Measurements from ENCODE around the gene RANGAP1.

Gene RANGAP1

GRCh38 chr22:41285820-41286638 is at the start of gene RANGAP1:
Gene RANGAP1 (minus strand): TSS chr22:41286187. CDS start chr22:41281044, 5,143 bp downstream.
- peak; percentile 96 for DNase-seq (ENCODE audit: low read depth, low spot score)

- no peak for DNase-seq (ENCODE audit: low read depth, low spot score)
These were observed 49.1 kb upstream of the RANGAP1 start for GRCh38 chr22:41334951-41335635.

DNA sequence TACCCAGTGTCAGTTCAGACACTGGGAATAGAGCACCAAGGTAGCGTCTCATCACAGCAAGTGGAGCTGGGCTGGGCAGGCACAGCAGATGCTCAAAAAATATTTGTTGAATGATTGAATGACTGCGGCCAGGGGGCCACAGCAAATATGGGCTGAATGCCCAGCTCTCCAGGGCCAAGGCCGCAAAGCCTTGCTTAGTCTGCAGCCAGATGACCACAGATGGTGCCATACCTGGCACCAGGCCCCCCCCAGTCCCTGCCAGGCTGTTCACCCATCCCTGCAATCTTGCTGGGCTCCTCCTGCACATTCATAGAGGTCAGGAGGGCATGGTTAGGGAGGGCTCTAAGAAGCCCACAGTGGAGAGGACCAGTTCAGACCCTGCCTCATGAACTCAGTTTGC is 48.2 kb upstream of the RANGAP1 start:
- DNase-seq (ENCODE audit: low read depth, low spot score): no peak

- DNase-seq (ENCODE audit: low read depth, low spot score): no peak
These were observed 47.8 kb upstream of the RANGAP1 start for GRCh38 chr22:41333806-41334205.

DNA sequence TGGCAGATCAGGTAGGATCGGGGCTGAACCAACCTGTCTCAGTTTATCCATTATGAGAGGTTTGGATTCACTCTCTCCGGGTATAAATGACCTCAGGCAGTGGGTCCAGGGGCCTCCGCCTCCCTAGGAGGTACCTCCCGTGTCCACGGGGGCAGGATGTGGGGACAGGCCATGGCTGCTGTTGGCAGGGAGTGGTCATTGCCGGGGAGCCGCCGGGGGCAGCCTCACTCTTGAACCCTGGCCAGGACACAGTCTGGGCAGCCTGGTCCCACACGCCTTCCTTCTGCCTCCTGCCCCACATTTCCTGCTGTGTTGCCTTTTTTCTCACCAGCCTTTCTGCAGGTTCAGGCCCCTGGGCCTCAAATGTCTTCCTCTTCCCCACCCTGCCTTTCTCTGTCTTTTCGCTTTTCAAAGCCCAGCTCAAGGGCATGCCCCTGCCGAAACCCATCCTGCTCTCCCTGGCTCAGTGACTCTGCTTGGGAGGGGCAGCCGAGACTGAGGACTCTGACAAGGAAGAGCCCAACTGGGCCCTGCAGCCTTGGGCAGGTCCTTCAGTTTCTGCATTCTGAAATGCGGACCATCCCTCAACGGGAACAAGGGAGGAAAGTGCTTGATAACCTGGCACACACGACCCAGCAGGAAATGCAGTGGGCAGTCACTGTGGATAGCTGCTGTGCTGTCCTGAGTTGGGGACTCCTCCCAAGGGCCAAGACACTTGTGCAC is 46.4 kb upstream of the RANGAP1 start:
- no peak for DNase-seq (ENCODE audit: low read depth, low spot score)

DNA sequence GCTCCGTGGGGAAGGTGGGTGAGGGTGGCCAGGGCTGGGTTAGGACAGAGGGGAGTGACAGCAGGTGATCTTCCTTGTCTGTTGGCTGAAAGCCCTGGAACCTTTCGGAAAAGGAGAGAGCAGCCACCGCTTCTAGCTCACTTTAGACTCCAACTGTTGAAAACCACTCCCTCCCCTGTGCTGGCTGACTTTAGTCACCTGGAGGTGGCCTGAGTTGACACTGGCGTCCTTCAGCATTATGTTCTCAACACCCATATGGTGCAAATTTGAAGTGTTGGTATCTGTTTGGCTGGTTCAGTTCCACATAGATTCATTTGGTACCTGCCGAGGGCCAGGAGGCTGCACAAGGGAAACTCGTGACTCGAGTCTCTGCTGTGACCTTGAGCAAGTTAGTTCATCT is 44.2 kb upstream of the RANGAP1 start:
- DNase-seq (ENCODE audit: low read depth, low spot score): no peak

- no peak for DNase-seq (ENCODE audit: low read depth, low spot score)
These were observed 41.1 kb upstream of the RANGAP1 start for GRCh38 chr22:41327124-41327523.

DNA sequence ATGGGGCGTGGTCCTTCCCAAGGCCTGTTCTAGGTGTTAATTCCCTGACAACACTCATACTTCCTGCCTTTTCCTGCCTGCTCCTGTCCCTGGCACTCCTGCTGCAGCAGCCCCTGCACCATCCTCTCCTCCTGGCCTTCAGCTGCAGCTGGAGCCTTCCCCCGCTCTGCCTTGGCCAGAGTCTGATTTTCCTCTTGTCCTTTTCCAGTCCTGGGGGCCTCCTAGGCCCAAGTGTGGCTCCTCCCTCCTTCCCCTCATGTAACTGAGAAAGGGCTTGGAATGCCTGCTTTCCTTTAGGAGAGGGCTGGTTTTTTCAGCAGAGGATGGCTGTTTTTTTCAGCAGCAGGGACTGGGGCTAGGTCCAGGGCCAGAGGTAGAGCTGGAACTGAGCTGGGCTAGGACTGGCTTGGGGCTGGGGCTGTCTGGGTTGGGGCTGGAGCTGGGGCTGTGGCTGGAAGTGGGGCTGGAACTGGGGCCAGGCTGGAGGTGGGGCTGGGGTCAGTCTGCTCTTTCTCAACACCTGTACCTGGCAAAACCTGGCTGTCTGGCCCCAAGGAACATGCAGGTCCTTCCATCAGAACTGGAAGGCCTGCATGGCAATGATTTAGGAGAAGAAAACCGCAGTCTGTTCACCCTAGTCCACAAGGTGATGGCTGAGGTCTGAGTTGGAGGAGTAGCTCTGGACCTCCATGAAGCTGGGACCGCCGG is 39.0 kb upstream of the RANGAP1 start:
- no peak for DNase-seq (ENCODE audit: low read depth, low spot score)

DNA sequence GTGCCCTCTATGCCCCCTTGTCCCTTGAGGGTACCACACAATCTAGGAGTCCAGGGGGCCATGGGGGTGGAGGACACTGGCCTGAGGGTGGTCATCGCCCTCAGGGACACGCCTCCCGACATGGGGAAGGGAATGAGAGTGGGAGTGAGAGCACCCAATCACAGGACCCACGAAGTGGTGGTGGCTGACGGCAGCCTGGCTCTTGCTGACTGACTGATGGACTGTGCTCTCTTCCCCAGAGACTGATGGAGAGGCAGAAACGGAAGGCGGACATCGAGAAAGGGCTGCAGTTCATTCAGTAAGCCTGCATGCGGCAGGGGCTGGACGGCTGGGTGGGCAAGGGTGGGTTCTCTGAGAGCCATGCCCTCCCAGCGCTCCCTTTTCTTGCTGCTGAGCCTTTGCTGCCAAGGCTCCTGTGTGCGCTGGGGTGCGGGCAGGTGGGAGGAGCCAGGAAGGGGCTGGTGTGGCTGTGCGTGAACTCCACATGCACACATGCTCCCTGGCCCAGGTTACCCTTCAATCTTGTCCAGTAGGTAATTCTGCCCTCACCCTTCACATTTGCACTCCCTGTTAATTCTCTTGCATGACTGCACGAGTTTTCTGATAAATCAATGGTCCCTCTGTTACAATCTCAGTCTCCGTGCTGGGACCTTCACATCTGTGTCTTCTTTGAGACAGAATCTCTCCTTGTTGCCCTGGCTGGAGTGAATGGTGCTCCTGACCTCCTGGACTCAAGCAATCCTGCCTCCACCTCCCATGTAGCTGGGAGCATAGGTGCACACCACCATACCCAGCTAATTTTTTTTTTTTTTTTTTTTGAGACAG is 34.6 kb upstream of the RANGAP1 start:
- no peak for DNase-seq (ENCODE audit: low read depth, low spot score)

GRCh38 chr22:41315586-41315985 is 29.6 kb upstream of the RANGAP1 start:
- DNase-seq (ENCODE audit: low read depth, low spot score): no peak

DNA sequence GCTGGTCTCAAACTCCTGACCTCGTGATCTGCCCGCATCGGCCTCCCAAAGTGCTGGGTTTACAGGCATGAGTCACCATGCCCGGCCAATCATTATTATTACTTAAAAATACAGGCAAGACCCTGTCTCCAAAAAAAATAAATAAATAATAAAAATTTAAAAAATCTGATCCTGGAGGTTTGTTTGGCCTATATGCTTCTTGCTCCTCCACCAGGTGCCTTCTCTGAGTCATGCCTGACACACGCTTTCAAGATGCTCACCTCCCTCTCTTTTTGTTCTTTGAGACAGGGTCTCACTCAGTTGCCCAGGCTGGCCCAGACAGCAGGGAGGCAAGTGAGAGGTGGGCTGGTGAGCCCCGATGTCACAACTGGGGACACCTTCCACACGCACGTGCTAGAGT is 28.8 kb upstream of the RANGAP1 start:
- DNase-seq (ENCODE audit: low read depth, low spot score): no peak

DNA sequence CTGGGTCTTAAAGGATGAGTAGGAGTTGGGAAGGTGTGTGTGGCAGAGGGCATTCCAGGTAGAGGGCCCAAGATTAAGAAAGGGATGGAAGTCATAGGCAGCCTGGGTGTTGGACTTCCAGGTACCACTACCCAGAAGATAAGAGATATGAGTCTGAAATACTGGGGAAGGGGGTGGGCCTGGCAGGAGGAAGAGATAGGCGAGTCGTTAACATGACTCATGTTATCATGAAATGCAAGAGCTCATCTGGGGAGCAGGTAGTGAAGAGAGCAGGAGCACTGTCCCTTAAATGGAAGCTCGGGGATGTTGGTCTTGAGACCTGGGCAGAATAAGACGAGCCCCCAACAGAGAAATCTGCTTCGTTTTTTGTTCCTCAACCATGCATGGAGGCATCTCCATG is 25.5 kb upstream of the RANGAP1 start:
- no peak for DNase-seq (ENCODE audit: low read depth, low spot score)

DNA sequence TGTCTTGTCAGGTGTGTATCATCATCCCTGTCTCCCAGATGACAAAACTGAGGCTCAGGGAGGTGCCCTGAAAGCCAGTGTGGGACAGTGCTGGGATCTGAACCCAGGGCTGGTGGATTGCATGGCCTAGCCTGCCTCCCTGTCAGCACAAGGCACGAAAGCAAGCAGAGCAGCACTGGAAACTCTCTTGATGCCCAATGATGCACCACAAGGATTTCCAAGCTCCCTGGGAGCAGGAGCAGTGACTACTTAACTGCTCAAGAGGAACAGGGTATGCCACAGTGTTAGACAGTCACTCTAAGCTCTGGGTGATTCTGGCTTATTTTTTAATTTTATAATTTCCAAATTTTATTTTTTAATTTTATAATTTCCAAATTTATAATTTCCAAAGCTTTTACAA is 24.3 kb upstream of the RANGAP1 start:
- no peak for DNase-seq (ENCODE audit: low read depth, low spot score)

DNA sequence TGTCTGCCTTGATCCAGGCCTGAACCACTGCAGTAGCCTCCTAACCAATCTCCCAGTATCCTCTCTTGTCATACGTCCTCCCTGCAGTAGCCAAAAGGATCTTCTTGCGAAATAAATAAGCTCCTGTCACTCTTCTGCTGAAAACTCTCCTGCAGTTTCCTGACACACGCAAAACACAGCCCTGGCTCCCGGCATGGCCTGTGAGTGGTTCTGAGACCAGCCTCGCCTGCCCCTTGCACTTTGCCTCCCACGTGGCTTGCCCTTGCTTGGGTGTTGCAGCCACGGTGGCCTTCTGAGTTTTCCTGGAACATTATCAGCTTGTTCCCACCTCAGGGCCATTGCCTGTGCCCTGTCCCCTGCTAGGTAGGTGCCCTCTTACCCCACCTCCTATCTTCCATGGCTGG is 22.6 kb upstream of the RANGAP1 start:
- DNase-seq (ENCODE audit: low read depth, low spot score): no peak

- peak; percentile 70 for DNase-seq (ENCODE audit: low read depth, low spot score)
These were observed 22.1 kb upstream of the RANGAP1 start for GRCh38 chr22:41308054-41308453.

- no peak for DNase-seq (ENCODE audit: low read depth, low spot score)
These were observed 19.7 kb upstream of the RANGAP1 start for GRCh38 chr22:41305646-41306045.

- DNase-seq (ENCODE audit: low read depth, low spot score): no peak
These were observed 16.8 kb upstream of the RANGAP1 start for GRCh38 chr22:41302811-41303210.

- DNase-seq (ENCODE audit: low read depth, low spot score): no peak
These were observed 16.2 kb upstream of the RANGAP1 start for GRCh38 chr22:41302021-41302767.

GRCh38 chr22:41301085-41302020 is 15.4 kb upstream of the RANGAP1 start, which contains the start of gene ZC3H7B:
Gene ZC3H7B (plus strand): TSS chr22:41301525. CDS start chr22:41320661, 19,136 bp downstream.
- DNase-seq (ENCODE audit: low read depth, low spot score): no peak
